Ovary (tissue), 3 donors: ENCODE data around the gene NOX3.

Source experiments
- EP300 ChIP-seq: sonication (generic); formaldehyde crosslinking; IDR thresholded peaks from one replicate; pipeline ENCODE4 v1.6.1; 2017; ENCODE audit warnings: antibody characterized with exemption
- POLR2A ChIP-seq: fragments of 450-650 bp; IDR thresholded peaks from one replicate; pipeline ENCODE4 v1.6.1; 2017; ENCODE audit warnings: antibody characterized with exemption, mild to moderate bottlenecking, moderate library complexity
- TF ChIP-seq, protein P1 (sequence below), 3 donors: fragments of 450-650 bp in 2 of 3; fragments of 200-600 bp in 1 of 3; IDR thresholded peaks; one replicate each; pipeline versions ENCODE4 v1.5.1 to v1.8.0; 2016 to 2022; ENCODE audit warnings: antibody characterized with exemption in 3 of 3, mild to moderate bottlenecking in 1 of 3
- donor health status: DM: no; HTN: no; CAD: no.

DNA sequence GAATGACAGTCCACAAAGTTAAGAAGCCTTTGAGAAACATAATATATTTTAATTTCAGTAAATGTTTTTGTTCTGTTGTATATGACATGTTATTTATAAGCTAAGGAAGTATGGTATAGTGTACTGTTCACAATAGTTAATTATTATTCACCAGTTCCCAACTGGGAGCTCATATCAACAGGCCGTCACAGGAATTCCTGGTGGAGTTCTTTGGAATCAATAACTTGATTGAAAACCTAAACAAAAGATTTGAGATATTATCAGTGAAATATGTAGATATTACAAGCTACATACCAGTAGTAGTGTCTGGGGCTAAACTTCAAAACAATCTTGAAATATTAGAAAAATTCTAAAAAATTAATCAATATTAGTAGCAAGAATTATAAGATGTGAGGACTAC is 60.3 kb downstream of the NOX3 start:
- TF ChIP-seq POLR2A, result no peak
- TF ChIP-seq, protein P1, sequence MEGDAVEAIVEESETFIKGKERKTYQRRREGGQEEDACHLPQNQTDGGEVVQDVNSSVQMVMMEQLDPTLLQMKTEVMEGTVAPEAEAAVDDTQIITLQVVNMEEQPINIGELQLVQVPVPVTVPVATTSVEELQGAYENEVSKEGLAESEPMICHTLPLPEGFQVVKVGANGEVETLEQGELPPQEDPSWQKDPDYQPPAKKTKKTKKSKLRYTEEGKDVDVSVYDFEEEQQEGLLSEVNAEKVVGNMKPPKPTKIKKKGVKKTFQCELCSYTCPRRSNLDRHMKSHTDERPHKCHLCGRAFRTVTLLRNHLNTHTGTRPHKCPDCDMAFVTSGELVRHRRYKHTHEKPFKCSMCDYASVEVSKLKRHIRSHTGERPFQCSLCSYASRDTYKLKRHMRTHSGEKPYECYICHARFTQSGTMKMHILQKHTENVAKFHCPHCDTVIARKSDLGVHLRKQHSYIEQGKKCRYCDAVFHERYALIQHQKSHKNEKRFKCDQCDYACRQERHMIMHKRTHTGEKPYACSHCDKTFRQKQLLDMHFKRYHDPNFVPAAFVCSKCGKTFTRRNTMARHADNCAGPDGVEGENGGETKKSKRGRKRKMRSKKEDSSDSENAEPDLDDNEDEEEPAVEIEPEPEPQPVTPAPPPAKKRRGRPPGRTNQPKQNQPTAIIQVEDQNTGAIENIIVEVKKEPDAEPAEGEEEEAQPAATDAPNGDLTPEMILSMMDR (IDR thresholded peaks at IDR 0.05), result no peak
- TF ChIP-seq EP300, result no peak
